MG63 (cell line): ENCODE data around the gene NTN1. TPM values are rescaled to one million over a fixed set of nuclear protein-coding genes. Genes with fewer than 3 reads are reported as not detected.

Source experiments
- DNase-seq: peaks from one replicate; pipeline ENCODE4 v3.0.0-alpha.2; 2020
- H3K27me3 ChIP-seq: fragments of 250-450 bp; sonication (Bioruptor Pico); 2 replicates; pipeline ENCODE4 v1.5.1; 2020; ENCODE audit warnings: mild to moderate bottlenecking, moderate library complexity
- H3K36me3 ChIP-seq: fragments of 250-450 bp; sonication (Bioruptor Pico); 2 replicates; pipeline ENCODE4 v1.5.1; 2020; ENCODE audit warnings: mild to moderate bottlenecking, moderate library complexity
- H3K4me3 ChIP-seq: fragments of 250-450 bp; sonication (Bioruptor Pico); 2 replicates; pipeline ENCODE4 v1.5.1; 2020; ENCODE audit warnings: mild to moderate bottlenecking, moderate library complexity
- H3K9me3 ChIP-seq: fragments of 250-450 bp; sonication (Bioruptor Pico); 2 replicates; pipeline ENCODE4 v1.5.1; 2020; ENCODE audit warnings: mild to moderate bottlenecking, moderate library complexity
- total RNA-seq: library from RNA; depleted of rRNA; stranded (reverse); fragments of >200 nt; shearing (Covaris generic); gene quantifications from 2 replicates; pipeline ENCODE4 v1.2.3, GENCODE V29; 2014; ENCODE audit warnings: low replicate concordance; rRNA removed

Gene NTN1
- total RNA-seq, 1 experiment from 2014 or later: 0.79 TPM

- Histone ChIP-seq H3K9me3 (no peaks in the 10 kb centered on the region), H3K4me3 (no peak overlapping the region), H3K36me3 (no peaks in the 10 kb centered on the region), H3K27me3 (no peaks in the 10 kb centered on the region)
- no peak for DNase-seq
Measured at GRCh38 chr17:9279893-9280292, 258.6 kb downstream of the NTN1 start.

GRCh38 chr17:9283909-9284308 lies 262.6 kb downstream of the NTN1 start:
- H3K27me3 ChIP-seq: no peaks in the 10 kb centered on the region

GRCh38 chr17:9284884-9285283 lies 263.6 kb downstream of the NTN1 start:
- H3K9me3 ChIP-seq: no peaks in the 10 kb centered on the region
- H3K36me3 ChIP-seq: no peaks in the 10 kb centered on the region
- DNase-seq: no peak
- H3K27me3 ChIP-seq: no peaks in the 10 kb centered on the region
- no peak overlapping the region for H3K4me3 ChIP-seq

More at GRCh38 chr17:9283909-9284308, 262.6 kb downstream of the NTN1 start:
- H3K36me3 ChIP-seq: no peaks in the 10 kb centered on the region
- H3K4me3 ChIP-seq: no peak overlapping the region
- DNase-seq: no peak
- H3K9me3 ChIP-seq: no peaks in the 10 kb centered on the region

GRCh38 chr17:9285602-9286427 lies 264.5 kb downstream of the NTN1 start:
- no peaks in the 10 kb centered on the region for H3K36me3 ChIP-seq
- no peaks in the 10 kb centered on the region for H3K9me3 ChIP-seq
- no peaks in the 10 kb centered on the region for H3K27me3 ChIP-seq
- H3K4me3 ChIP-seq: peak overlapping the region; percentile 1
- DNase-seq: no peak

- Histone ChIP-seq H3K27me3 (no peaks in the 10 kb centered on the region), H3K36me3 (no peaks in the 10 kb centered on the region), H3K9me3 (no peaks in the 10 kb centered on the region), H3K4me3 (no peak overlapping the region; the same call in 1 of the 2 replicates)
- no peak for DNase-seq
Measured at GRCh38 chr17:9286434-9286833, 265.1 kb downstream of the NTN1 start.

GRCh38 chr17:9287306-9287705 lies 266.0 kb downstream of the NTN1 start:
- H3K4me3 ChIP-seq: no peak overlapping the region
- H3K9me3 ChIP-seq: no peaks in the 10 kb centered on the region
- H3K27me3 ChIP-seq: no peaks in the 10 kb centered on the region
- DNase-seq: no peak
- H3K36me3 ChIP-seq: no peaks in the 10 kb centered on the region

- Histone ChIP-seq H3K27me3 (no peaks in the 10 kb centered on the region), H3K9me3 (no peaks in the 10 kb centered on the region), H3K4me3 (no peak overlapping the region), H3K36me3 (no peaks in the 10 kb centered on the region)
- no peak for DNase-seq
Measured at GRCh38 chr17:9290226-9290613, 268.9 kb downstream of the NTN1 start.

GRCh38 chr17:9291912-9292560 lies 270.7 kb downstream of the NTN1 start:
- peak; percentile 23 for DNase-seq
- Histone ChIP-seq H3K36me3 (no peaks in the 10 kb centered on the region), H3K27me3 (no peaks in the 10 kb centered on the region), H3K4me3 (no peak overlapping the region), H3K9me3 (no peaks in the 10 kb centered on the region)

- H3K36me3 ChIP-seq: no peaks in the 10 kb centered on the region
- H3K27me3 ChIP-seq: no peaks in the 10 kb centered on the region
- DNase-seq: no peak
Measured at GRCh38 chr17:9292561-9292941, 271.2 kb downstream of the NTN1 start.

More at GRCh38 chr17:9292561-9292941, 271.2 kb downstream of the NTN1 start:
- H3K9me3 ChIP-seq: no peaks in the 10 kb centered on the region
- no peak overlapping the region for H3K4me3 ChIP-seq

Other genes with a start within 250 kb of the NTN1 start
- not detected in 2 replicates for gene MFSD6L, start 222.1 kb upstream of the NTN1 start, total RNA-seq
- not detected in 2 replicates for gene PIK3R6, start 153.8 kb upstream of the NTN1 start, total RNA-seq
- not detected in 2 replicates for gene PIK3R5, start 55.8 kb upstream of the NTN1 start, total RNA-seq